Measurements from ENCODE around the gene PLA2G5.
"Not testable (repeated sequence)": the region's sequence is repeated elsewhere in the genome, so short reads cannot be mapped to it uniquely, and the experiment has no call there.

DNA sequence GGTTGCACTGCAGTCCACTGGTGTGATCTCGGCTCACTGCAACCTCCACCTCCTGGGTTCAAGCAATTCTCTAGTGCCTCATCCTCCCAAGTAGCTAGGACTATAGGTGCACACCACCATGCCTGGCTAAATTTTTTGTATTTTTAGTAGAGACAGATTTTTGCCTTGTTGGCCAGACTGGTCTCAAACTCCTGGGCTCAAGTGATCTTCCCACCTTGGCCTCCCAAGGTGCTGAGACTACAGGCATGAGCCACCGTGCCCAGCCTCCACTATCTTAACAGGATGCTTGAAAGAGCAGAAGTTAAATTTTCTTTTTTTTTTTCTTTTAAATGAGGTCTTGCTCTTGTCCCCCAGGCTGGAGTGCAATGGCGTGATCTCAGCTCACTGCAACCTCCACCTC is 60.5 kb downstream of the PLA2G5 start:
- TF ChIP-seq, protein P1, sequence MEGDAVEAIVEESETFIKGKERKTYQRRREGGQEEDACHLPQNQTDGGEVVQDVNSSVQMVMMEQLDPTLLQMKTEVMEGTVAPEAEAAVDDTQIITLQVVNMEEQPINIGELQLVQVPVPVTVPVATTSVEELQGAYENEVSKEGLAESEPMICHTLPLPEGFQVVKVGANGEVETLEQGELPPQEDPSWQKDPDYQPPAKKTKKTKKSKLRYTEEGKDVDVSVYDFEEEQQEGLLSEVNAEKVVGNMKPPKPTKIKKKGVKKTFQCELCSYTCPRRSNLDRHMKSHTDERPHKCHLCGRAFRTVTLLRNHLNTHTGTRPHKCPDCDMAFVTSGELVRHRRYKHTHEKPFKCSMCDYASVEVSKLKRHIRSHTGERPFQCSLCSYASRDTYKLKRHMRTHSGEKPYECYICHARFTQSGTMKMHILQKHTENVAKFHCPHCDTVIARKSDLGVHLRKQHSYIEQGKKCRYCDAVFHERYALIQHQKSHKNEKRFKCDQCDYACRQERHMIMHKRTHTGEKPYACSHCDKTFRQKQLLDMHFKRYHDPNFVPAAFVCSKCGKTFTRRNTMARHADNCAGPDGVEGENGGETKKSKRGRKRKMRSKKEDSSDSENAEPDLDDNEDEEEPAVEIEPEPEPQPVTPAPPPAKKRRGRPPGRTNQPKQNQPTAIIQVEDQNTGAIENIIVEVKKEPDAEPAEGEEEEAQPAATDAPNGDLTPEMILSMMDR (IDR thresholded peaks at IDR 0.05), result not testable (repeated sequence)
- not testable (repeated sequence) for TF ChIP-seq POLR2A (IDR thresholded peaks at IDR 0.05)

Measured in thyroid gland (tissue), 4 donors.